HepG2 (cell line): ENCODE measurements around the gene CPT1B. TPM values are rescaled to one million over a fixed set of nuclear protein-coding genes. Genes with fewer than 3 reads are reported as not detected.

Experiments used
- ATAC-seq: fragments of 200-7000 bp; cut with Tn5 transposase; 3 replicates; pipeline ENCODE4 v1.9.1; 2020; ENCODE audit warnings: mild to moderate bottlenecking, moderate library complexity
- BruUV-seq: library from RNA; stranded (reverse); fragments of 400-500 nt; replicated peaks from 2 replicates; lab custom pipeline; 2021; lab: Mats Ljungman, UMichigan
- CTCF ChIA-PET: fragments of 300-600 bp; formaldehyde crosslinking; extraction: SDS; loops from one replicate; lab custom pipeline; 2021; ENCODE audit warnings: low total read pairs, inconsistent platforms, low intra/inter-chr PET ratio; lab: Yijun Ruan, JAX
- POLR2A ChIA-PET: fragments of 350-600 bp; sonication (Branson Sonifier 250); formaldehyde crosslinking; loops from one replicate; lab custom pipeline; 2020; ENCODE audit warnings: antibody characterized with exemption, inconsistent platforms; lab: Yijun Ruan, JAX
- DNase-seq: peaks from one replicate; pipeline ENCODE4 v3.0.0-alpha.2; 2015; ENCODE audit warnings: low spot score
- FAIRE-seq: peaks from 3 replicates; lab custom pipeline; 2011; peaks lifted over from hg19 to GRCh38; lab: Jason Lieb, UNC
- H2AFZ ChIP-seq: one replicate; pipeline ENCODE4 v1.6.1; 2011; ENCODE audit warnings: low read length, inconsistent platforms
- H3K27ac ChIP-seq: fragments of 300-600 bp; 3 replicates; pipeline ENCODE4 v1.8.0; 2011; ENCODE audit warnings: mixed run types, mild to moderate bottlenecking, mixed read lengths, low read length, inconsistent platforms; ENCODE audit not compliant: insufficient read depth; ENCODE audit errors: extremely low read length
- H3K27me3 ChIP-seq, 2 experiments: fragments of 200-600 bp in 1 of 2; 2 replicates in 1 of 2; 3 replicates in 1 of 2; pipeline versions ENCODE4 v1.6.0 to v1.8.0; 2011; ENCODE audit warnings: low read length in 2 of 2, mild to moderate bottlenecking in 2 of 2, moderate library complexity in 2 of 2, inconsistent platforms in 1 of 2; ENCODE audit not compliant: insufficient read depth in 2 of 2, control insufficient read depth in 1 of 2
- H3K36me3 ChIP-seq, 2 experiments: fragments of 200-600 bp in 1 of 2; replicated peaks in 1 of 2; 2 replicates in 1 of 2; 3 replicates in 1 of 2; pipeline versions ENCODE4 v1.5.1 to v1.8.0; 2011; ENCODE audit warnings: low read length in 2 of 2, inconsistent platforms in 1 of 2; ENCODE audit not compliant: insufficient read depth in 2 of 2, control insufficient read depth in 1 of 2
- H3K4me1 ChIP-seq: 2 replicates; pipeline ENCODE4 v1.5.1; 2012; ENCODE audit warnings: low read length, inconsistent platforms; ENCODE audit not compliant: insufficient read depth
- H3K4me2 ChIP-seq: 2 replicates; pipeline ENCODE4 v1.6.0; 2011; ENCODE audit warnings: low read depth, low read length, inconsistent platforms
- H3K4me3 ChIP-seq, 3 experiments: fragments of 200-600 bp in 1 of 3; sonication (generic), shearing (Covaris generic) in 1 of 3; replicated peaks in 1 of 3; 2 replicates each; pipeline ENCODE4 v1.5.1; 2011 to 2016; ENCODE audit warnings: low read length in 3 of 3, inconsistent platforms in 2 of 3, low read depth in 2 of 3, mild to moderate bottlenecking in 2 of 3, control low read depth in 1 of 3, mixed read lengths in 1 of 3; ENCODE audit not compliant: insufficient read depth in 1 of 3
- H3K79me2 ChIP-seq: one replicate; pipeline ENCODE4 v1.6.1; 2011; ENCODE audit warnings: low read length, inconsistent platforms; ENCODE audit not compliant: insufficient read depth
- H3K9ac ChIP-seq: 2 replicates; pipeline ENCODE4 v1.6.0; 2011; ENCODE audit warnings: mild to moderate bottlenecking, low read depth, low read length, inconsistent platforms; ENCODE audit not compliant: insufficient read depth
- H3K9me3 ChIP-seq: 2 replicates; pipeline ENCODE4 v1.5.1; 2012; ENCODE audit warnings: mild to moderate bottlenecking, low read length
- H4K20me1 ChIP-seq: 2 replicates; pipeline ENCODE4 v1.6.0; 2011; ENCODE audit warnings: inconsistent platforms, mild to moderate bottlenecking, low read length, moderate library complexity; ENCODE audit not compliant: insufficient read depth
- ARNTL ChIP-seq: sonication (generic); formaldehyde crosslinking; IDR thresholded peaks from 2 replicates; pipeline ENCODE4 v1.4.0; 2020; ENCODE audit warnings: mild to moderate bottlenecking, missing genetic modification reagents
- ATRX ChIP-seq: sonication (generic); formaldehyde crosslinking; IDR thresholded peaks from 2 replicates; pipeline ENCODE4 v1.4.0; 2020; ENCODE audit warnings: missing genetic modification reagents, borderline replicate concordance
- BRCA1 ChIP-seq: sonication (generic); formaldehyde crosslinking; IDR thresholded peaks from 2 replicates; pipeline ENCODE4 v1.4.0; 2020; ENCODE audit warnings: missing genetic modification reagents
- CBX2 ChIP-seq, 2 experiments: fragments of 200-600 bp in 1 of 2; sonication (generic); formaldehyde crosslinking in 1 of 2; IDR thresholded peaks; 2 replicates each; pipeline versions ENCODE4 v1.7.0 to v1.8.1; 2018 to 2022; ENCODE audit warnings: low read depth in 2 of 2, low read length in 1 of 2, mild to moderate bottlenecking in 1 of 2, missing genetic modification reagents in 1 of 2
- GATAD2A ChIP-seq: IDR thresholded peaks from 2 replicates; pipeline ENCODE4 v1.6.1; 2016
- HBP1 ChIP-seq: IDR thresholded peaks from 2 replicates; pipeline ENCODE4 v1.6.1; 2016; ENCODE audit warnings: low read depth, control low read depth
- KDM2A ChIP-seq: sonication (generic); formaldehyde crosslinking; IDR thresholded peaks from 2 replicates; pipeline ENCODE4 v1.4.0; 2020; ENCODE audit warnings: low read depth, missing genetic modification reagents, borderline replicate concordance
- KLF13 ChIP-seq: sonication (generic); formaldehyde crosslinking; IDR thresholded peaks from 2 replicates; pipeline ENCODE4 v1.4.0; 2020; ENCODE audit warnings: mild to moderate bottlenecking, missing genetic modification reagents
- MXD1 ChIP-seq: sonication (generic); formaldehyde crosslinking; IDR thresholded peaks from 2 replicates; pipeline ENCODE4 v1.4.0; 2020; ENCODE audit warnings: mild to moderate bottlenecking, missing genetic modification reagents
- REPIN1 ChIP-seq: sonication (generic); formaldehyde crosslinking; IDR thresholded peaks from 2 replicates; pipeline ENCODE4 v1.8.0; 2022; ENCODE audit warnings: missing genetic modification reagents, low read depth, mild to moderate bottlenecking, borderline replicate concordance
- ZBTB37 ChIP-seq: sonication (generic); formaldehyde crosslinking; IDR thresholded peaks from 2 replicates; pipeline ENCODE4 v1.4.0; 2020; ENCODE audit warnings: mild to moderate bottlenecking, missing genetic modification reagents
- ZBTB43 ChIP-seq: sonication (generic); formaldehyde crosslinking; conservative IDR thresholded peaks from 2 replicates; pipeline ENCODE4 v1.4.0; 2020; ENCODE audit warnings: missing genetic modification reagents
- ZKSCAN5 ChIP-seq: sonication (generic); formaldehyde crosslinking; IDR thresholded peaks from 2 replicates; pipeline ENCODE4 v1.5.1; 2020; ENCODE audit warnings: mild to moderate bottlenecking, missing genetic modification reagents
- ZNF451 ChIP-seq: sonication (generic); formaldehyde crosslinking; IDR thresholded peaks from 2 replicates; pipeline ENCODE4 v1.5.0; 2020; ENCODE audit warnings: mild to moderate bottlenecking, missing genetic modification reagents
- ZNF761 ChIP-seq: sonication (generic); formaldehyde crosslinking; conservative IDR thresholded peaks from 2 replicates; pipeline ENCODE4 v1.4.0; 2020; ENCODE audit warnings: mild to moderate bottlenecking, missing genetic modification reagents
- WGBS: methylation state at CpG from one replicate; pipeline ENCODE4 v1.1.6; 2017; ENCODE audit warnings: low lambda C conversion rate; 5-methylcytosine and 5-hydroxymethylcytosine counted together
- in situ Hi-C: cut with HindIII; loops from 2 replicates; pipeline ENCODE4 v1.10.0; 2017; ENCODE audit warnings: low pct_unique_long_range_greater_than_20kb; ENCODE audit not compliant: extremely low pct_ligation_motif_present
- intact Hi-C: fragments of 100-400 bp; cut with micrococcal nuclease; formaldehyde crosslinking; loops from one replicate; pipeline ENCODE4 v1.10.0; 2022; ENCODE audit not compliant: unreplicated experiment
- polyA plus RNA-seq, 8 experiments: library from polyadenylated mRNA; depleted of rRNA in 3 of 8; stranded (reverse) in 7 of 8; unstranded in 1 of 8; fragments of >200 nt; fragmentation: Illumina TruSeq in 4 of 8; extraction: Trizol in 4 of 8; gene quantifications; 2 replicates each; pipeline versions ENCODE4 v1.2.1 to v1.2.3, GENCODE V29; 2011 to 2016; ENCODE audit warnings: low read depth in 4 of 8, missing spikeins in 1 of 8, mixed read lengths in 1 of 8; ENCODE audit not compliant: insufficient read depth in 1 of 8
- total RNA-seq, 5 experiments: library from RNA; depleted of rRNA; stranded (reverse); fragments of >200 nt; fragmentation: Illumina TruSeq; extraction: Trizol; gene quantifications; 2 replicates each; pipeline ENCODE4 v1.2.3, GENCODE V29; 2016; ENCODE audit warnings: low read depth in 1 of 5
- TF ChIP-seq, protein P1 (sequence below): sonication (generic); formaldehyde crosslinking; IDR thresholded peaks from 2 replicates; pipeline ENCODE4 v1.4.0; 2020; ENCODE audit warnings: missing genetic modification reagents, borderline replicate concordance

Gene CPT1B
- total and polyA plus RNA-seq, 2 of the 13 experiments (the other 11 are each of a cell fraction or from before 2014, with no cell fraction given) = 9.2 to 19.5 TPM

DNA sequence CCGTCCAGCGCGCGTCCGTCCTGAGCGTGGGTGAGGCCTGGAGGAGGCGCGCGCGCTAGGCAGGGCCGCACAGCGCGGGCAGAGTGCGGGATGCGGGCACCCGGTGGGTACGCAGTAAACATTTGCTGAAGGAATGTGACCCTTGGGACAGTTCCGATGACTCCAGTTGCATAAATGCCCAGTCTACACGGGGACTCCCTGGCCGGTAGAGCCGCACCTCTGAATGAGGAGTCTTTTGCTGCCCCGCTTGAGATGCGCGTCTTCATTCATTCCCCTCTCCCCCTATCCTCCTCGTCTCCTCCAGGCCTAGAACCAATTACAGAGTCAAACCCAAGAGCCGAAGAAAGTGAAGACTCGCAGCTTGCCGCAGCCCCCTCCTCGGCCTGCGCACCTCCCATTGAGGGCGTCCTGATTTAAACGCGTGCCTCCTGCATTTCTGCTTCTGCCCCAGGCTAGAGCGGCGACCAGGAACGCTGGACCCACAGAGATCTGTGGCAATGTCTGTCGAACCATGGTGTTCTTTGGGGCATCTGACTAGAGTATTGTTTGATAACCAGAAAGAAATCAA is 5.2 kb upstream of the CPT1B start:
- 5% methylated on average over 28 of the region's 37 CpGs for WGBS
- no peaks in the 10 kb centered on the region for H3K79me2 ChIP-seq
- BruUV-seq = TSS peak; percentile 79
- peak overlapping the region; percentile 95 for H3K4me2 ChIP-seq
- peak overlapping the region; percentile 70 to 91 (median 87) for H3K4me3 ChIP-seq
- CTCF ChIA-PET = interaction anchor here (0.7 kb wide), 1 partner anchor 39 kb away, joined by 3 read pairs; no protein-coding TSS in a partner anchor
- DNase-seq (peak; percentile 18), FAIRE-seq (no peak), ATAC-seq (peak; percentile 46)
- no peak overlapping the region for H2AFZ ChIP-seq
- peak overlapping the region; percentile 98 for H3K27ac ChIP-seq
- no peaks in the 10 kb centered on the region for H3K9me3 ChIP-seq
- POLR2A ChIA-PET = interaction anchor here (1.0 to 2.7 kb wide), 16 partner anchors 10 to 289 kb away, joined by 3 to 30 read pairs (median 6); partner anchors contain the start of genes KLHDC7B, LMF2, MIOX and NCAPH2
- H4K20me1 ChIP-seq = no peaks in the 10 kb centered on the region
- no peaks in the 10 kb centered on the region for H3K27me3 ChIP-seq
- intact Hi-C loops = no loop called here
- peak overlapping the region; percentile 94 for H3K9ac ChIP-seq
- H3K36me3 ChIP-seq = peaks cover 0 to 3% of the 10 kb centered on the region in 2 experiments; a peak in 2 of 5 replicates
- in situ Hi-C loops = loop anchor here (5.0 kb wide), 1 partner anchor 114 kb away; no protein-coding TSS in a partner anchor
- H3K4me1 ChIP-seq = peaks cover 32% of the 10 kb centered on the region
- TF ChIP-seq ZKSCAN5 (CRISPR knock-in tag) = no peak
- 0 out of 2 replicates have a peak, but pooled peaks have one; percentile 10 for TF ChIP-seq MXD1
- TF ChIP-seq ZBTB37 (CRISPR knock-in tag) = no peak
- TF ChIP-seq GATAD2A (CRISPR knock-in tag) = no peak
- no peak for TF ChIP-seq ATRX (CRISPR knock-in tag)
- TF ChIP-seq, protein P1, sequence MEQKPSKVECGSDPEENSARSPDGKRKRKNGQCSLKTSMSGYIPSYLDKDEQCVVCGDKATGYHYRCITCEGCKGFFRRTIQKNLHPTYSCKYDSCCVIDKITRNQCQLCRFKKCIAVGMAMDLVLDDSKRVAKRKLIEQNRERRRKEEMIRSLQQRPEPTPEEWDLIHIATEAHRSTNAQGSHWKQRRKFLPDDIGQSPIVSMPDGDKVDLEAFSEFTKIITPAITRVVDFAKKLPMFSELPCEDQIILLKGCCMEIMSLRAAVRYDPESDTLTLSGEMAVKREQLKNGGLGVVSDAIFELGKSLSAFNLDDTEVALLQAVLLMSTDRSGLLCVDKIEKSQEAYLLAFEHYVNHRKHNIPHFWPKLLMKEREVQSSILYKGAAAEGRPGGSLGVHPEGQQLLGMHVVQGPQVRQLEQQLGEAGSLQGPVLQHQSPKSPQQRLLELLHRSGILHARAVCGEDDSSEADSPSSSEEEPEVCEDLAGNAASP (CRISPR knock-in tag) = no peak
- no peak for TF ChIP-seq KDM2A (CRISPR knock-in tag)
- no peak for TF ChIP-seq HBP1 (CRISPR knock-in tag)
- peak; percentile 18; the same call in 1 of the 2 replicates for TF ChIP-seq ARNTL (CRISPR knock-in tag)
- TF ChIP-seq ZBTB43 (CRISPR knock-in tag) = 0 out of 2 replicates have a peak, but pooled peaks have one; percentile 30
- no peak for TF ChIP-seq CBX2 (IDR thresholded peaks at IDR 0.05; ENCODE audit: low read depth, low read length)
- TF ChIP-seq CBX2 (CRISPR knock-in tag; IDR thresholded peaks at IDR 0.05; ENCODE audit: low read depth) = no peak
- no peak for TF ChIP-seq ZNF451 (CRISPR knock-in tag)
- TF ChIP-seq ZNF761 (CRISPR knock-in tag) = peak; percentile 37; the same call in 1 of the 2 replicates
- no peak for TF ChIP-seq BRCA1 (CRISPR knock-in tag)
- TF ChIP-seq REPIN1 (CRISPR knock-in tag) = peak; percentile 10; the same call in 1 of the 2 replicates
- TF ChIP-seq KLF13 (CRISPR knock-in tag) = 0 out of 2 replicates have a peak, but pooled peaks have one; percentile 34
